ENCODE results near the gene CMC2.

GRCh38 chr16:80938004-80938878, 68.4 kb downstream of the CMC2 start:
- TF ChIP-seq NRF1 (conservative IDR thresholded peaks at IDR 0.05; ENCODE audit: low read depth, low read length) (no peak), CTCF (IDR thresholded peaks at IDR 0.05 in 2 of 3, conservative IDR thresholded peaks at IDR 0.05 in 1 of 3; ENCODE audit: control insufficient read depth in 2 of 3, extremely low read depth in 1 of 3, insufficient read depth in 1 of 3, low read depth in 3 of 3, low read length in 3 of 3) (no peak), POLR2A (IDR thresholded peaks at IDR 0.05; ENCODE audit: low read depth, low read length) (no peak), ATF7 (IDR thresholded peaks at IDR 0.05; ENCODE audit: low read depth) (no peak), EZH2 (IDR thresholded peaks at IDR 0.05; ENCODE audit: borderline replicate concordance, control insufficient read depth, low read depth, low read length) (no peak)

All from GM12878 (cell line).